Sigmoid colon (tissue), 7 donors: Measurements from ENCODE around the gene DNAJC6. TPM values are rescaled to one million over a fixed set of nuclear protein-coding genes. Genes with fewer than 3 reads are reported as not detected.
"Not testable (repeated sequence)": the region's sequence is repeated elsewhere in the genome, so short reads cannot be mapped to it uniquely, and the experiment has no call there.

Source experiments
- DNase-seq: peaks from one replicate; pipeline ENCODE4 v3.0.0-alpha.2; 2019
- H3K27ac ChIP-seq, 4 donors: fragments of 200-600 bp; sonication (generic); one replicate each; pipeline ENCODE4 v1.5.1; 2016 to 2019; ENCODE audit warnings: mild to moderate bottlenecking in 1 of 4
- H3K27me3 ChIP-seq, 3 donors: fragments of 200-600 bp; sonication (generic); one replicate each; pipeline ENCODE4 v1.5.1; 2019; ENCODE audit warnings: mild to moderate bottlenecking in 1 of 3
- H3K36me3 ChIP-seq, 4 donors: fragments of 200-600 bp; sonication (generic); one replicate each; pipeline ENCODE4 v1.5.1; 2016 to 2019
- H3K4me1 ChIP-seq, 4 donors: fragments of 200-600 bp; sonication (generic); one replicate each; pipeline ENCODE4 v1.5.1; 2017 to 2019
- H3K4me3 ChIP-seq, 4 donors: fragments of 200-600 bp; sonication (generic); one replicate each; pipeline ENCODE4 v1.5.1; 2017 to 2019; ENCODE audit warnings: mild to moderate bottlenecking in 2 of 4, moderate library complexity in 1 of 4
- H3K9me3 ChIP-seq, 4 donors: fragments of 200-600 bp in 3 of 4; sonication (generic) in 3 of 4; one replicate each; pipeline versions ENCODE4 v1.5.1 to v1.6.1; 2013 to 2019
- CTCF ChIP-seq, 4 experiments: fragments of 450-650 bp in 3 of 4; fragments of 200-600 bp in 1 of 4; IDR thresholded peaks; one replicate each; pipeline ENCODE4 v1.5.1; 2016 to 2019; ENCODE audit warnings: antibody characterized with exemption in 4 of 4, mild to moderate bottlenecking in 3 of 4, moderate library complexity in 2 of 4
- EP300 ChIP-seq, 4 donors: sonication (generic); formaldehyde crosslinking; IDR thresholded peaks; one replicate each; pipeline ENCODE4 v1.6.1; 2017; ENCODE audit warnings: antibody characterized with exemption in 4 of 4
- POLR2A ChIP-seq, 2 donors: fragments of 450-650 bp; IDR thresholded peaks; one replicate each; pipeline ENCODE4 v1.6.1; 2016; ENCODE audit warnings: antibody characterized with exemption in 2 of 2, mild to moderate bottlenecking in 2 of 2, moderate library complexity in 2 of 2
- POLR2AphosphoS5 ChIP-seq, 4 donors: sonication (generic); formaldehyde crosslinking; IDR thresholded peaks; one replicate each; pipeline ENCODE4 v1.6.1; 2017; ENCODE audit warnings: antibody characterized with exemption in 4 of 4
- WGBS, 2 donors: extraction: QIAGEN DNeasy Blood & Tissue Kit; methylation state at CpG; one replicate each; pipeline ENCODE4 v1.1.7; 2013; 5-methylcytosine and 5-hydroxymethylcytosine counted together
- intact Hi-C: fragments of 100-400 bp; cut with DNase I; formaldehyde crosslinking; loops from one replicate; pipeline ENCODE4 v1.15.1; 2023
- polyA plus RNA-seq, 3 donors: library from polyadenylated mRNA; stranded (reverse); fragments of 200-250 nt; gene quantifications; one replicate each; pipeline ENCODE4 v1.2.3, GENCODE V29; 2013
- total RNA-seq, 4 donors: library from RNA; depleted of rRNA; stranded (reverse); fragments of >200 nt; gene quantifications; one replicate each; pipeline ENCODE4 v1.1.0, GENCODE V29; 2016
- donor health status: healthy with polysubstance abuse.
- donor health status: Bipolar disorder and iron deficiency.
- donor health status: healthy.

The DNAJC6 gene
- total and polyA plus RNA-seq, 7 donors = 0.23 to 7.1 (median 3.9) TPM

GRCh38 chr1:65449214-65449823, 140.0 kb downstream of the DNAJC6 start:
- DNase-seq = no peak
- intact Hi-C loops = no loop called here
- Histone ChIP-seq H3K4me1 (no peaks in the 10 kb centered on the region), H3K4me3 (no peak overlapping the region), H3K36me3 (no peaks in the 10 kb centered on the region), H3K27me3 (no peaks in the 10 kb centered on the region), H3K9me3 (no peaks in the 10 kb centered on the region), H3K27ac (no peak overlapping the region)
- 85 to 93% methylated on average over 4 of the region's 4 CpGs for WGBS, 2 donors
- TF ChIP-seq POLR2A (IDR thresholded peaks at IDR 0.05) = no peak
- TF ChIP-seq EP300 (IDR thresholded peaks at IDR 0.05) = no peak
- TF ChIP-seq POLR2AphosphoS5 (IDR thresholded peaks at IDR 0.05) = no peak
- no peak for TF ChIP-seq CTCF (IDR thresholded peaks at IDR 0.05)

DNA sequence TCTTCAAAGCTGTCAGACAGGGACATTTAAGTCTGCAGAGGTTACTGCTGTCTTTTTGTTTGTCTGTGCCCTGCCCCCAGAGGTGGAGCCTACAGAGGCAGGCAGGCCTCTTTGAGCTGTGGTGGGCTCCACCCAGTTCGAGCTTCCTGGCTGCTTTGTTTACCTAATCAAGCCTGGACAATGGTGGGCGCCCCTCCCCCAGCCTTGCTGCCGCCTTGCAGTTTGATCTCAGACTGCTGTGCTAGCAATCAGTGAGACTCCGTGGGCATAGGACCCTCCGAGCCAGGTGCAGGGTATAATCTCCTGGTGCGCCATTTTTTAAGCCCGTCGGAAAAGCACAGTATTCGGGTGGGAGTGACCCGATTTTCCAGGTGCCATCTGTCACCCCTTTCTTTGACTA, 146.3 kb downstream of the DNAJC6 start:
- 82 to 84% methylated on average over 10 of the region's 10 CpGs for WGBS, 2 donors
- not testable (repeated sequence) for H3K9me3 ChIP-seq, H3K4me1 ChIP-seq

DNA sequence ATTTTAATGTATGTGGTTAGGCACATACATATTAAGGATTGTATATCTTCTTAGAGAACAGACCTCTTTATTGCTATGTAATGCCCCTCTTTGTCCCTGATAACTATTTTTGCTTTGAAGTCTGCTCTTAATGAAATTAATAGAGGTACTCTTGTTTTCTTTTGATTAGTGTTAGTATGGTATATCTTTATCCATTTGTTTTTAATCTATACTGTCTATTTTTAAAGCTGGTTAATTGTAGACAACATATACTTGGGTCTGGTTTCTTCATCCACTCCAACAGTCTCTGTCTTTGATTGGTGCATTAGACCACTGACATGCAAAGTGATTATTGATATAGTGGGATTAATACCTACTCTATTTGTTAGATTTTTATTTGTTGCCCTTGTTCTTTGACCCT, 147.1 kb downstream of the DNAJC6 start:
- no peaks in the 10 kb centered on the region for H3K9me3 ChIP-seq
- no peak for DNase-seq
- no peaks in the 10 kb centered on the region for H3K27me3 ChIP-seq
- H3K4me1 ChIP-seq = no peaks in the 10 kb centered on the region
- no peaks in the 10 kb centered on the region for H3K36me3 ChIP-seq
- intact Hi-C loops = no loop called here
- TF ChIP-seq POLR2AphosphoS5 (IDR thresholded peaks at IDR 0.05) (no peak), POLR2A (IDR thresholded peaks at IDR 0.05) (no peak), CTCF (IDR thresholded peaks at IDR 0.05) (no peak), EP300 (IDR thresholded peaks at IDR 0.05) (no peak)
- no peak overlapping the region for H3K4me3 ChIP-seq
- no peak overlapping the region for H3K27ac ChIP-seq

More for the DNA sequence above, 146.3 kb downstream of the DNAJC6 start:
- H3K36me3 ChIP-seq, intact Hi-C loops, H3K4me3 ChIP-seq, DNase-seq, H3K27ac ChIP-seq, H3K27me3 ChIP-seq: not testable (repeated sequence)

GRCh38 chr1:65457868-65458267, 148.5 kb downstream of the DNAJC6 start:
- intact Hi-C loops = no loop called here
- no peak overlapping the region for H3K27ac ChIP-seq
- H3K36me3 ChIP-seq = no peaks in the 10 kb centered on the region

DNA sequence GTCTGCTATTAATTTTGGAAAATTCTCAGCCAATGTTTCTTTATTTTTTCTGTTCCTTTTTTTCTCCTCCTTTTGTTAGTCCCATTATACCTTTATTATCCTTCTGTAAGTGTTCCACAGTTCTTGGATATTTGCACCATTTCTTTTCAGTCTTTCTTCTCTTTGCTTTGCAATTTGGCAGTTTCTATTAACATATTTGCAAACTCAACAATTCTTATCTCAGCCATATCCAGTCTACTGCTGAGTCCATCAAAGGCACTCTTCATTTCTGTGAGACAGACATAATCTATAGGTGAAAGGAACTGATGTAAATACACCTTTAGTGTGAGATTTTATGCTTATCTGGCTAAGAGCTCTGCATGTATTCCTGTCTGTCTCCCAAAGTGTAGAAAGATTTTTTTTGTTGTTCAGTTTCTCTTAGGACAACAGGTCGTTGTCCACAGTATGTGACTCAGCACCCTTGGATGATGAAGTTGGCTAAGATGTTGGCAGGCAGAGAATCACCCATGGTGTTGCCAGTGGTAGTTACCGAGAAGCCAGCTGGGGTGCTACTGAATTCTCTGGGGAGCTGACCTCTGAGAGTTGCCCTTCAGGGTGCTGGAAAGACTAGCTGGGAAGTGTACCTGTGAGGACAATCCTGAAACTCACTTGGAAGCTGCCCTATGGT, 149.5 kb downstream of the DNAJC6 start:
- intact Hi-C loops = no loop called here
- TF ChIP-seq POLR2A (IDR thresholded peaks at IDR 0.05) (no peak), EP300 (IDR thresholded peaks at IDR 0.05) (no peak), POLR2AphosphoS5 (IDR thresholded peaks at IDR 0.05) (no peak), CTCF (IDR thresholded peaks at IDR 0.05) (no peak)

More at GRCh38 chr1:65457868-65458267, 148.5 kb downstream of the DNAJC6 start:
- no peak for TF ChIP-seq POLR2AphosphoS5 (IDR thresholded peaks at IDR 0.05)
- no peak for TF ChIP-seq POLR2A (IDR thresholded peaks at IDR 0.05)
- no peak for TF ChIP-seq EP300 (IDR thresholded peaks at IDR 0.05)
- no peak for TF ChIP-seq CTCF (IDR thresholded peaks at IDR 0.05)
- Histone ChIP-seq H3K9me3 (no peaks in the 10 kb centered on the region), H3K4me1 (no peaks in the 10 kb centered on the region), H3K27me3 (no peaks in the 10 kb centered on the region), H3K4me3 (no peak overlapping the region)
- DNase-seq = no peak

More for the DNA sequence above, 149.5 kb downstream of the DNAJC6 start:
- WGBS, 2 donors = 88 to 93% methylated on average over 2 of the region's 2 CpGs
- DNase-seq = no peak
- Histone ChIP-seq H3K27me3 (no peaks in the 10 kb centered on the region), H3K9me3 (no peaks in the 10 kb centered on the region), H3K27ac (no peak overlapping the region), H3K4me3 (no peak overlapping the region), H3K4me1 (no peaks in the 10 kb centered on the region), H3K36me3 (no peaks in the 10 kb centered on the region)
